Parathyroid adenoma (tissue), 2 donors: ENCODE measurements around the gene SLC25A21.

Source experiments
- H2AFZ ChIP-seq: fragments of 300-600 bp; sonication (generic); one replicate; pipeline ENCODE4 v1.7.0; 2017; ENCODE audit warnings: antibody characterized with exemption, mild to moderate bottlenecking
- H3K27ac ChIP-seq: fragments of 300-600 bp; sonication (generic); one replicate; pipeline ENCODE4 v1.7.0; 2017
- H3K27me3 ChIP-seq: fragments of 300-600 bp; sonication (generic); one replicate; pipeline ENCODE4 v1.7.0; 2017; ENCODE audit warnings: low read length; ENCODE audit not compliant: control insufficient read depth, insufficient read depth
- H3K36me3 ChIP-seq: fragments of 300-600 bp; sonication (generic); one replicate; pipeline ENCODE4 v1.7.0; 2017; ENCODE audit warnings: low read length; ENCODE audit not compliant: control insufficient read depth, insufficient read depth
- H3K4me1 ChIP-seq: fragments of 300-600 bp; sonication (generic); one replicate; pipeline ENCODE4 v1.7.0; 2017; ENCODE audit warnings: control low read depth
- H3K4me2 ChIP-seq: fragments of 300-600 bp; sonication (generic); one replicate; pipeline ENCODE4 v1.7.0; 2017; ENCODE audit warnings: low read length
- H3K4me3 ChIP-seq: fragments of 300-600 bp; sonication (generic); one replicate; pipeline ENCODE4 v1.7.0; 2017; ENCODE audit warnings: low read depth, low read length
- H3K79me2 ChIP-seq: fragments of 300-600 bp; sonication (generic); one replicate; pipeline ENCODE4 v1.7.0; 2017; ENCODE audit warnings: control low read depth
- H3K9ac ChIP-seq: fragments of 300-600 bp; sonication (generic); one replicate; pipeline ENCODE4 v1.7.0; 2017; ENCODE audit warnings: mild to moderate bottlenecking
- H3K9me3 ChIP-seq: fragments of 300-600 bp; sonication (generic); one replicate; pipeline ENCODE4 v1.7.0; 2017; ENCODE audit warnings: low read length; ENCODE audit not compliant: control insufficient read depth
- CTCF ChIP-seq: fragments of 300-600 bp; sonication (generic); IDR thresholded peaks from one replicate; pipeline ENCODE4 v1.7.0; 2017; ENCODE audit warnings: antibody characterized with exemption, mild to moderate bottlenecking
- donor health status: primary hyperparathyroidism.

SLC25A21 gene

GRCh38 chr14:36820901-36821300 lies 351.5 kb downstream of the SLC25A21 start:
- H2AFZ ChIP-seq = no peak overlapping the region
- H3K27me3 ChIP-seq = no peaks in the 10 kb centered on the region
- no peaks in the 10 kb centered on the region for H3K4me1 ChIP-seq
- H3K79me2 ChIP-seq = no peaks in the 10 kb centered on the region
- H3K27ac ChIP-seq = no peak overlapping the region
- TF ChIP-seq CTCF = no peak
- H3K9ac ChIP-seq = no peak overlapping the region
- no peaks in the 10 kb centered on the region for H3K36me3 ChIP-seq
- no peak overlapping the region for H3K4me2 ChIP-seq
- no peak overlapping the region for H3K4me3 ChIP-seq
- no peaks in the 10 kb centered on the region for H3K9me3 ChIP-seq

- no peak overlapping the region for H3K4me3 ChIP-seq
- no peak overlapping the region for H2AFZ ChIP-seq
- H3K4me2 ChIP-seq = no peak overlapping the region
- H3K79me2 ChIP-seq = no peaks in the 10 kb centered on the region
- no peaks in the 10 kb centered on the region for H3K36me3 ChIP-seq
- H3K9ac ChIP-seq = no peak overlapping the region
- no peaks in the 10 kb centered on the region for H3K27me3 ChIP-seq
- H3K27ac ChIP-seq = no peak overlapping the region
- no peak for TF ChIP-seq CTCF
- H3K9me3 ChIP-seq = no peaks in the 10 kb centered on the region
- H3K4me1 ChIP-seq = no peaks in the 10 kb centered on the region
These were observed 352.2 kb downstream of the SLC25A21 start for GRCh38 chr14:36820111-36820709.

GRCh38 chr14:36818794-36819384 lies 353.5 kb downstream of the SLC25A21 start:
- Histone ChIP-seq H3K9ac (no peak overlapping the region), H3K4me3 (no peak overlapping the region), H3K4me1 (no peaks in the 10 kb centered on the region), H2AFZ (no peak overlapping the region), H3K4me2 (no peak overlapping the region), H3K9me3 (no peaks in the 10 kb centered on the region), H3K27ac (no peak overlapping the region), H3K79me2 (no peaks in the 10 kb centered on the region), H3K27me3 (no peaks in the 10 kb centered on the region), H3K36me3 (no peaks in the 10 kb centered on the region)
- no peak for TF ChIP-seq CTCF

GRCh38 chr14:36818246-36818645 lies 354.2 kb downstream of the SLC25A21 start:
- no peaks in the 10 kb centered on the region for H3K27me3 ChIP-seq
- H3K4me3 ChIP-seq = no peak overlapping the region
- H3K9ac ChIP-seq = no peak overlapping the region
- no peak overlapping the region for H3K27ac ChIP-seq
- no peaks in the 10 kb centered on the region for H3K4me1 ChIP-seq
- H3K4me2 ChIP-seq = no peak overlapping the region
- no peak overlapping the region for H2AFZ ChIP-seq
- H3K79me2 ChIP-seq = no peaks in the 10 kb centered on the region
- no peaks in the 10 kb centered on the region for H3K36me3 ChIP-seq
- TF ChIP-seq CTCF = no peak
- H3K9me3 ChIP-seq = no peaks in the 10 kb centered on the region
